ENCODE data around the gene SPAG7.

The SPAG7 gene

GRCh38 chr17:4986951-4987766 lies 19.5 kb upstream of the SPAG7 start, which contains the start of gene CAMTA2:
Gene CAMTA2 (minus strand): TSS chr17:4987675. CDS start chr17:4986222, 1,453 bp downstream.
- no peaks in the 10 kb centered on the region for H3K9me2 ChIP-seq (ENCODE audit: low read depth, low read length)
- H3K79me2 ChIP-seq (ENCODE audit: insufficient read depth, low read length) = no peaks in the 10 kb centered on the region
- no peak within 1 kb of the TSS for H2AFZ ChIP-seq (ENCODE audit: low read length)
- no peaks in the 10 kb centered on the region for H4K20me1 ChIP-seq (ENCODE audit: insufficient read depth, low read length)
- H3F3A ChIP-seq (ENCODE audit: insufficient read depth, low read length) = 0 out of 2 replicates have a peak, but pooled peaks cover 4% of the 10 kb centered on the region
- H3K9ac ChIP-seq (ENCODE audit: low read length) = peak within 1 kb of the TSS; percentile 77
- H3K4me2 ChIP-seq (ENCODE audit: low read length) = peak within 1 kb of the TSS; percentile 83
- H3K4me1 ChIP-seq (ENCODE audit: insufficient read depth, low read length, severe bottlenecking) = peaks cover 25% of the 10 kb centered on the region
- peaks cover 14% of the 10 kb centered on the region for H3K36me3 ChIP-seq (ENCODE audit: insufficient read depth, low read length)
- peak within 1 kb of the TSS; percentile 72 for H3K4me3 ChIP-seq (ENCODE audit: low read depth, low read length, poor library complexity, severe bottlenecking)
- no peaks in the 10 kb centered on the region for H3K27me3 ChIP-seq (ENCODE audit: insufficient read depth, low read length)
- peak within 1 kb of the TSS; percentile 46 for H3K27ac ChIP-seq (ENCODE audit: low read depth, low read length, poor library complexity, severe bottlenecking)
- TF ChIP-seq CTCF (IDR thresholded peaks at IDR 0.05; ENCODE audit: low read length) = peak; percentile 93
- no peak for TF ChIP-seq EZH2 (IDR thresholded peaks at IDR 0.05; ENCODE audit: borderline replicate concordance, low read length)
- H3K9me3 ChIP-seq (ENCODE audit: low read length) = no peaks in the 10 kb centered on the region

- peaks cover 21% of the 10 kb centered on the region for H3K36me3 ChIP-seq (ENCODE audit: insufficient read depth, low read length)
- H2AFZ ChIP-seq (ENCODE audit: low read length) = no peak overlapping the region
- peaks cover 25% of the 10 kb centered on the region for H3K4me1 ChIP-seq (ENCODE audit: insufficient read depth, low read length, severe bottlenecking)
- H3K9me2 ChIP-seq (ENCODE audit: low read depth, low read length) = no peaks in the 10 kb centered on the region
- H3K4me2 ChIP-seq (ENCODE audit: low read length) = peak overlapping the region; percentile 83
- H4K20me1 ChIP-seq (ENCODE audit: insufficient read depth, low read length) = no peaks in the 10 kb centered on the region
- H3K27me3 ChIP-seq (ENCODE audit: insufficient read depth, low read length) = no peaks in the 10 kb centered on the region
- TF ChIP-seq CTCF (IDR thresholded peaks at IDR 0.05; ENCODE audit: low read length) (no peak), EZH2 (IDR thresholded peaks at IDR 0.05; ENCODE audit: borderline replicate concordance, low read length) (no peak)
- H3F3A ChIP-seq (ENCODE audit: insufficient read depth, low read length) = 0 out of 2 replicates have a peak, but pooled peaks cover 2% of the 10 kb centered on the region
- H3K9me3 ChIP-seq (ENCODE audit: low read length) = no peaks in the 10 kb centered on the region
- peak overlapping the region; percentile 22 for H3K27ac ChIP-seq (ENCODE audit: low read depth, low read length, poor library complexity, severe bottlenecking)
- peak overlapping the region; percentile 72 for H3K4me3 ChIP-seq (ENCODE audit: low read depth, low read length, poor library complexity, severe bottlenecking)
- peak overlapping the region; percentile 77 for H3K9ac ChIP-seq (ENCODE audit: low read length)
- H3K79me2 ChIP-seq (ENCODE audit: insufficient read depth, low read length) = no peaks in the 10 kb centered on the region
Observed at GRCh38 chr17:4986403-4986802, 18.8 kb upstream of the SPAG7 start.

GRCh38 chr17:4982305-4982704 lies 14.7 kb upstream of the SPAG7 start:
- Histone ChIP-seq H3K9ac (ENCODE audit: low read length) (no peak overlapping the region), H3K4me3 (ENCODE audit: low read depth, low read length, poor library complexity, severe bottlenecking) (no peak overlapping the region), H3K9me3 (ENCODE audit: low read length) (no peaks in the 10 kb centered on the region), H4K20me1 (ENCODE audit: insufficient read depth, low read length) (no peaks in the 10 kb centered on the region), H3K79me2 (ENCODE audit: insufficient read depth, low read length) (no peaks in the 10 kb centered on the region), H3K27me3 (ENCODE audit: insufficient read depth, low read length) (no peaks in the 10 kb centered on the region), H3K9me2 (ENCODE audit: low read depth, low read length) (no peaks in the 10 kb centered on the region), H3K36me3 (ENCODE audit: insufficient read depth, low read length) (peaks cover 48% of the 10 kb centered on the region), H2AFZ (ENCODE audit: low read length) (no peak overlapping the region), H3K27ac (ENCODE audit: low read depth, low read length, poor library complexity, severe bottlenecking) (no peak overlapping the region), H3F3A (ENCODE audit: insufficient read depth, low read length) (no peaks in the 10 kb centered on the region), H3K4me1 (ENCODE audit: insufficient read depth, low read length, severe bottlenecking) (peaks cover 19% of the 10 kb centered on the region), H3K4me2 (ENCODE audit: low read length) (no peak overlapping the region)
- TF ChIP-seq CTCF (IDR thresholded peaks at IDR 0.05; ENCODE audit: low read length) (no peak), EZH2 (IDR thresholded peaks at IDR 0.05; ENCODE audit: borderline replicate concordance, low read length) (no peak)

All from OCI-LY1 (cell line).